Ureter (tissue), 1 donor: ENCODE results near the gene TSPAN3. TPM values are rescaled to one million over a fixed set of nuclear protein-coding genes. Genes with fewer than 3 reads are reported as not detected.

Experiments
- DNase-seq: peaks from one replicate; pipeline ENCODE4 v3.0.0-alpha.2; 2020; ENCODE audit warnings: low spot score
- total RNA-seq: library from RNA; stranded (reverse); gene quantifications from one replicate; pipeline ENCODE4 v1.2.4, GENCODE V29; 2023
- donor health status: DM: yes; HTN: yes; CAD: no.

The TSPAN3 gene
- total RNA-seq, 1 donor from 2014 or later = 166 TPM

DNA sequence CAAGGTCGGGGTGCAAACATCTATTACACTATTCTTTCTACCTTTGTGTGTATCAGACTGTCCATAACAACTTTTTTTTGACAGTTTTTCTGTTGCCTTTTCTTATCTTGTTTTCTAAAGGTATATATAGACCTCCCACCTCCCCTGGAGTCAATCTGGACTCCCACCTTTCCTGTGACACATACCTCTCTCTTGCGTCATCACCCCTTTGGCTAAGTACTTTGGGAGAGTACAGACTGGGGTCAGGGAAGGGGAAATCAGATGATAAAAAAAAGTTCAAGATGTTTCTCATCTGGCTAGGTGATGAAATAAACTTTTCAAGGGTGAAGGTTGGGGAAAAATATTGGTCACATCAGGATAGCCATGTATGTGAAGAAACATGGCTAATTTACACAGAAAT is 17.2 kb downstream of the TSPAN3 start:
- DNase-seq = no peak

GRCh38 chr15:77052556-77052955 is 18.4 kb downstream of the TSPAN3 start:
- DNase-seq = no peak

- DNase-seq = no peak
Measured at GRCh38 chr15:77048135-77048876, 22.6 kb downstream of the TSPAN3 start.

GRCh38 chr15:77046704-77047412 is 24.1 kb downstream of the TSPAN3 start:
- no peak for DNase-seq

GRCh38 chr15:77045985-77046384 is 24.9 kb downstream of the TSPAN3 start:
- DNase-seq = no peak

DNA sequence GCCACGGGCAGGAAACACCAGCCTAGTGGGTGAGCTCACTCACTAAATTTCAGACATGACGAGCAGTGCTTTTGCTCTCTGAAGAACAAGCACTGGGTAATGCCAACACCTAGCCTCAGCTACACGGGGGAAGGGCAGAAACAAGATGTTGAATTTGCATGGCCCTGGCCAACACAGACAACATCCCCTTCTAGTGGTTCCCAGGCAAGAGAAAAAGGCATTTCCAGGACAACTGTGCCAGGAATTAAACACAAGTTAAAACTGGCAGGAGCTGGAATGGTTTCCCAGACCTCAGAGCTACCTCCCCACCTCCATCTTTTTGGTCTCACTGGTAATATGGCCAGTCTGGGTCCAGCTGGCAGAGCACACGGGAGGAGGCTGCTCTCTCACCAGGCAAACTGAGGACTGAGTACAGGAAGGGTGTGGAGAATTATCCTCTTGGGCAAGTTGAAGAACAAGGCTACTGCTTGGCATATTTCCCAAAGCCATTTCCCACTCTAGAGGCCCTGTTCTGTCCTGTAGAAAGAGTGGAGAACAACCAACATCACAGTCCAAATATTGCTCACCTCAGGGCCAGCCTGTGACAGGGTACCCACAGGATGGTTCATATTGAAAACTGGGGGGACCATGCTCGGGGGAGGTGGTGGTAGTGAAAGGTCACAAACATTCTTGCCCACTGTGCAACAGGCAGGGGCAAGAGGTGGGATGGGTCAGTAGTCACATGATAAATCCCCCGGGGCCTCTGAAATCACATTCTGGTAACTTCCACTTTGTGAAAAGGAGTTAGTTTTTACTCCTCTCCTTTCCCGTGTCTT is 26.5 kb downstream of the TSPAN3 start:
- no peak for DNase-seq

DNA sequence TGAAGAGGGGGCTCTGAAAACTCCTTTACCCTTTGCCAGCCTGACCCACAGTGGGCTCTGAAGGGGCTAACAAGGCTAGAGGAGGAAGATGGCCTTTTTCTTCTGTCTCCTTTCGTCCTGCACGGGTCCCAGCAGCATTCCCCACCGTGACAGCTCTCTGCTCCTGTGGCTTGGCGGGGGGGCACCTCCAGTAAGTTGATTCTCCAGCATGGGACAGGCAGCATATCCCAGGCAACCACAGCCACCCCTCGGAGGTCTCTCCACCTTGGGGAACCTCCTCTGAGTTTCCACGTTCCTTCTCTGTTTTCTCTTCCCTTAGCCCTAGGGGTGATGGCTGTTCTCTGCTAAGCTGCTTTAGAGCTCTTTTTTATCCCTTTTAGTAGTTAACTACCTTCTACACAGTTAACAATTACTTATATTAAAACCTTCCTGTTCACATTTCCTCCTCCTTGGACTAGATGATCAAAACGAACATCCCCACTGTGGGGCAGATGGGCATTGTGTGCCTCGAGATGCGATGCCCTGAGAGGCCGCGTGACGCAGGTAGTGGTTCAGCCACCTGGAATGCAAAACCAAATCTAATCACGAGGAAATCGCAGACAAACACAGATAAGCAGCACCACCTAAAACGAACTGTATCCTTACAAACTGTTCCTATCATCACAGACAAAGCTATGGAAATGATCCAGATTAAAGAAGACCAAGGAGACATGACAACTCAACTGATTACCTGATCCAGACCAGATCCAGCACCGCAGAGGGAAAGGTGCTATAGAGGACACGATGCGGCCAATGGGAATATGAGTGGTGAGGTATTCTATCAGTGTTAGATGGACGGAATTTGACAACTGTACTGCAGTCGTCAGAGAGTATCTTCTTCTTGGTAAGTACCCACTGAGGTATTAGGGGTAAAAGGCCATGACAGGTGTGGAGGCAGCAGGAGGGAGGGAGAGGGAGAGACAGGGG is 27.7 kb downstream of the TSPAN3 start:
- no peak for DNase-seq

- no peak for DNase-seq
Measured at GRCh38 chr15:77042245-77042919, 28.5 kb downstream of the TSPAN3 start.

- no peak for DNase-seq
Measured at GRCh38 chr15:77040673-77041072, 30.2 kb downstream of the TSPAN3 start.

GRCh38 chr15:77039848-77040247 is 31.1 kb downstream of the TSPAN3 start:
- no peak for DNase-seq

- DNase-seq = no peak
Measured at GRCh38 chr15:77039217-77039533, 31.7 kb downstream of the TSPAN3 start.

DNA sequence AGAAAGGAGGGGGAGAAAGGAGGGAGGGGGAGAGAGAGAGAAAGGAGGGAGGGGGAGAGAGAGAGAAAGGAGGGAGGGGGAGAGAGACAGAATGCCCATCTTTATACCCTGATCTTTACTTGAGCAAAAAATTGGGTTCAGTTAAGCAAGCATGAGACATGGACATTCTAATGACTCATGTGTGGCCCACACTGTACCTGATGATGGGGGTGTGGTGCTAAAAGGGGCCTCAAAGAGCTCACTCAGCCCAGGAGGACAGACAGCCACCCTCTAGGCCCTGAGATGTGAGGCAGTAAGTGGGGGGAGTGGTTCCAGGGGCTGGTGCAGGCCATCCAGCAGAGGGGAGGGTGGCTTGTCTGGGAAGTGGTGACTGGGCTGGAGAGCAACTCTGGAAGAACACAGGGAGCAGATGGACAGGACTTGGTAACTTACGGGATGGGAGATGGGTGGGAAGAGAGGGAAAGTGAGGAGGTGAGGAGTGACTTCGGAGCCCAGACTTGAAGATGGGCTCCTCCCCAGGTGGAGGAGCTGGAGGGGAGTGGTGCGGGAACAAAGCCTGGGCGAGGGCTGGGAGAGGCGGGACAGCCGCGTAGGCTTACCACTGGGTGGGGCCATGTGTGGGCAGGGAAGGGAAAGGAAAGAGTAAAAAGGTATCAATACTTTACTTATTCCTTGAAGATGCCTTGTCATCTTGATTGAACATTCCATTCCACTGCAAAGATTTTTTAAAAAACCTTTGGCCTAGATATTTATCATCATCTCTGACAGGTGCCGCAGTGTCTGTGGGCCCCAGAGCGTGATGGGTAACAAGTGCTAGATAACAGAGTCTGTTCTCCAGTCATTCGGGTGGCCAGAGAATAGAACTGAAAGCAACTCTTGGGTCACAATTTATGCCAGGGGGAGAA is 32.3 kb downstream of the TSPAN3 start:
- no peak for DNase-seq

DNA sequence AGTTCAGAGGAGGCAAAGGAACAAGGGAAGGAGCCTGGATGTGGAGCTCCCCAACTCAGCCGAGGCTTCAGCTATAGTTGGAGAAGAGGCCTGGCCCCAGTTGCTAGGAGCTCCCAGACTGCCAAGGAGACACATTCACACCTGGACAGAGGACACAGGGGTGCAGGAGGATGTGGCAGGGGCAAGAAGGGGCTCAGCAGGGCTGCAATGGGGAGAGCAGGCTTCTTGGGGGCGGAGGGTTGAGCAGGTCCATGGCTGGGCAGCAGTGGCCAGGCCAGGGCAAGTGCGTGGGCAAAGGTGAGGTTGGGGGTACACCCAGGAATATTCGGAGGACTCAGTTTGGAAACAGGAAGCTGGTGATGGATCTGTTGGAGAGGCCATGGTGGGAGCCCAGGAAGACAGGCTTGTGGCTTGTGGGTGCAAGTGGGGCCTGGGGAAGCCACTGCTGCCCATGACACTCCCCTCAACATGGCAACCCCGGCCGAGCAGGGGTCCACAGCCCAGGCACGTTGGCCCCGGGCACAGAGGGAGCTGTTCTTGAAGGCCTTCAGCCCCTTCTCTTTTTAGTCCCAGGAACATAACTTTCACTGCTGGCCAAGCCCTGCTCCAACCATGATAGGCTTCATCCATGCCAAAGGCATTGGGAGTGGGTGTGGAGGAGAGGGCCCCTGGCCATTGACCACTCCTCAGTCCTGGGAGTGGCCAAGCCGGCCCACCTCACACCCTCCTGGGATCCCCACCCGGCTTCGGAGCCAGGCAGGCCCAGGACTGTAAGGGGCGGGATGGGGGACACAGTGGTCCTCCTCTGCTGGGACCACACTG is 33.3 kb downstream of the TSPAN3 start:
- DNase-seq = peak; percentile 39

GRCh38 chr15:77036537-77037387 is 34.1 kb downstream of the TSPAN3 start:
- DNase-seq = peak; percentile 39

DNA sequence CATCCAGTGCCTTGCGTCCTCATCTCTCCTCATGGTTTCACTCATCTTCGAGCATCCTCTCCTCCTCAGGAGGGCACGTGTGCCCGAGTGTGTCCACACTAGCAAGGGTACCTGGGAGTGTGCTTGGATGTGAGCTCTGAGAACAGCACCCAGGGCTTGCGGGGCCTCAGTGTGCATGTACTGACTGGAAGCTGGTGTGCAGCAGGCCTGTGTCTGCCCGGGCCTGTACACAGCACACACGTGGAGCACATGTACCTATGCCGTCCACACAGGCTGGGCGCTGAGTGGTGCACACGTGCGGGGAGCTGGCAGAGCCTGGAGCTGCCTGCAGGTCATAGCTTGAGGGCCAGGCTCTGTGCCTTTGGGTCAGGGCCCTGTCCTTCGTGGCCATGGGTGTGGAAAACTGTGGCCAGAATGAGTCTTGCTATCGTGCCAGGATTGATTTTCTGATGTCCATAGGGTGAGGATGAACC is 34.9 kb downstream of the TSPAN3 start:
- peak; percentile 37 for DNase-seq

DNA sequence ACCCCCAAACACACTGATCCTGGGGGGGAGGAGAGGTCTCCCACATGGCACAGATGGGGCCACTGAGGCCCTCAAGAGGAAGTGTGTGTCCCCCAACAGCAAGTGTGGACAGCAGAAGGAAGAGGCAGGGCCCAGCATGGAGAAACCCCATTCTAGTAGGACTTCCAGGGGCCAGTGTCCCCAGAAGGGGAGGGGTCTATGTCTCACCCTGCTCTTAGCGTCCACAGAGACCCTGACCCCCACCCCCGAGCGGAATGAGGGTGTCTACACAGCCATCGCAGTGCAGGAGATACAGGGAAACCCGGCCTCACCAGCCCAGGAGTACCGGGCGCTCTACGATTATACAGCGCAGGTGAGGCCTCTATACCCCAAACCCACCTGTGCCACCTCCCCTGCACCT is 35.3 kb downstream of the TSPAN3 start:
- DNase-seq = peak; percentile 35

GRCh38 chr15:77034695-77035489 is 36.0 kb downstream of the TSPAN3 start:
- DNase-seq = peak; percentile 43
